Activated T-helper 1 cell treated with anti-CD3 and anti-CD28 coated beads, Interleukin-2, amount 50 U/mL, for 16 hours (primary cell): ENCODE results near the gene FGF10.

Source experiments
- DNase-seq, 2 donors: peaks; one replicate each; pipeline ENCODE4 v3.0.0-alpha.2; 2020; ENCODE audit warnings: low read depth in 1 of 2, low spot score in 1 of 2

The FGF10 gene

GRCh38 chr5:44260793-44261192 lies 128.4 kb downstream of the FGF10 start:
- no peak for DNase-seq

- DNase-seq, result no peak
Measured at GRCh38 chr5:44257653-44258365, 131.4 kb downstream of the FGF10 start.

- no peak for DNase-seq
Measured at GRCh38 chr5:44257221-44257620, 132.0 kb downstream of the FGF10 start.
